ENCODE data around the gene ASIC2. TPM values are rescaled to one million over a fixed set of nuclear protein-coding genes. Genes with fewer than 3 reads are reported as not detected.

Gene ASIC2
- total RNA-seq, 1 donor from 2014 or later: not detected

DNA sequence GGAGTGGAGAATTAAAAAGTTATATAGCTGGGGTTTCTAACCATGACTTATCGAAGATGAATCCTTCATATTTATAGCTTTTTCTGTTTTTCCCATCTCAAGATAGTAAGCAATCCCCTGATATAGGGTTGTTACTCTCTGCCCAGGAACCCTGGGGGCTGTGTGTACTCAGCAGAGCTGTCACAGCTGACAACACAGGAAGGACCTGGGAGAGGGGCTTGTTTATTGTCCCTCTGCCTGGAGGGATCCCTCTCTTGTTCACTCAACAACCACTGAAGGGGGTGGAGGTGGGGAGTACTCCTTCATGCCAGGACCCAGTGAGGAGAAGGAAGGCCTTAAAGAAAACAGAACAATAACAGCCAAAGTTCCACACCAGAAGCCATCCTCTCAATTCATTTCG is 19.8 kb downstream of the ASIC2 start:
- Mint-ChIP-seq H3K36me3 (ENCODE audit: low read depth, unreplicated experiment) (no peaks in the 10 kb centered on the region), H3K4me3 (ENCODE audit: unreplicated experiment) (no peak overlapping the region), H3K27me3 (ENCODE audit: unreplicated experiment) (peaks cover 4% of the 10 kb centered on the region), H3K9me3 (ENCODE audit: unreplicated experiment) (no peaks in the 10 kb centered on the region), H3K4me1 (ENCODE audit: unreplicated experiment) (no peaks in the 10 kb centered on the region), H3K27ac (ENCODE audit: unreplicated experiment) (no peak overlapping the region)
- TF ChIP-seq, protein P1, sequence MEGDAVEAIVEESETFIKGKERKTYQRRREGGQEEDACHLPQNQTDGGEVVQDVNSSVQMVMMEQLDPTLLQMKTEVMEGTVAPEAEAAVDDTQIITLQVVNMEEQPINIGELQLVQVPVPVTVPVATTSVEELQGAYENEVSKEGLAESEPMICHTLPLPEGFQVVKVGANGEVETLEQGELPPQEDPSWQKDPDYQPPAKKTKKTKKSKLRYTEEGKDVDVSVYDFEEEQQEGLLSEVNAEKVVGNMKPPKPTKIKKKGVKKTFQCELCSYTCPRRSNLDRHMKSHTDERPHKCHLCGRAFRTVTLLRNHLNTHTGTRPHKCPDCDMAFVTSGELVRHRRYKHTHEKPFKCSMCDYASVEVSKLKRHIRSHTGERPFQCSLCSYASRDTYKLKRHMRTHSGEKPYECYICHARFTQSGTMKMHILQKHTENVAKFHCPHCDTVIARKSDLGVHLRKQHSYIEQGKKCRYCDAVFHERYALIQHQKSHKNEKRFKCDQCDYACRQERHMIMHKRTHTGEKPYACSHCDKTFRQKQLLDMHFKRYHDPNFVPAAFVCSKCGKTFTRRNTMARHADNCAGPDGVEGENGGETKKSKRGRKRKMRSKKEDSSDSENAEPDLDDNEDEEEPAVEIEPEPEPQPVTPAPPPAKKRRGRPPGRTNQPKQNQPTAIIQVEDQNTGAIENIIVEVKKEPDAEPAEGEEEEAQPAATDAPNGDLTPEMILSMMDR (IDR thresholded peaks at IDR 0.05; ENCODE audit: unreplicated experiment): no peak
- no peak for DNase-seq (ENCODE audit: low spot score)

DNA sequence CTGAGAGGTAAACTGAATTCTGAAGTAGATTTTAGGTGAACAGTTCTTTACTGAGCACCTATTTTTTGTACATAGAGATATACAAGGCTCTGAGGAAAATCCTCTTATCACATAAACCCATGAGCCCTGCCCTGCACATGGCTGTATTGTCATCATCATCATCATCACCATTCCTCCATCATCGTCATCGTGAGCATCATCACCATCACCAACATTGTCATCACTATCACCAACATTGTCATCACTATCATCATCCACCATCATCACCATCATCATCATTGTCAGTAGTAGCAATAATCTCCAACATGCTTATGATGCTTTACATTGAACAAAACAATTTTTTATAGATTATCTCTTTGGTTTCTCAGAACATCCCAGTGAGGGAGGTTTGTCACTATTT is 20.7 kb downstream of the ASIC2 start:
- Mint-ChIP-seq H3K27ac (ENCODE audit: unreplicated experiment) (no peak overlapping the region), H3K4me1 (ENCODE audit: unreplicated experiment) (no peaks in the 10 kb centered on the region), H3K4me3 (ENCODE audit: unreplicated experiment) (no peak overlapping the region), H3K9me3 (ENCODE audit: unreplicated experiment) (no peaks in the 10 kb centered on the region), H3K27me3 (ENCODE audit: unreplicated experiment) (peaks cover 3% of the 10 kb centered on the region), H3K36me3 (ENCODE audit: low read depth, unreplicated experiment) (no peaks in the 10 kb centered on the region)
- DNase-seq (ENCODE audit: low spot score): no peak
- TF ChIP-seq, protein P1 (IDR thresholded peaks at IDR 0.05; ENCODE audit: unreplicated experiment): no peak

DNA sequence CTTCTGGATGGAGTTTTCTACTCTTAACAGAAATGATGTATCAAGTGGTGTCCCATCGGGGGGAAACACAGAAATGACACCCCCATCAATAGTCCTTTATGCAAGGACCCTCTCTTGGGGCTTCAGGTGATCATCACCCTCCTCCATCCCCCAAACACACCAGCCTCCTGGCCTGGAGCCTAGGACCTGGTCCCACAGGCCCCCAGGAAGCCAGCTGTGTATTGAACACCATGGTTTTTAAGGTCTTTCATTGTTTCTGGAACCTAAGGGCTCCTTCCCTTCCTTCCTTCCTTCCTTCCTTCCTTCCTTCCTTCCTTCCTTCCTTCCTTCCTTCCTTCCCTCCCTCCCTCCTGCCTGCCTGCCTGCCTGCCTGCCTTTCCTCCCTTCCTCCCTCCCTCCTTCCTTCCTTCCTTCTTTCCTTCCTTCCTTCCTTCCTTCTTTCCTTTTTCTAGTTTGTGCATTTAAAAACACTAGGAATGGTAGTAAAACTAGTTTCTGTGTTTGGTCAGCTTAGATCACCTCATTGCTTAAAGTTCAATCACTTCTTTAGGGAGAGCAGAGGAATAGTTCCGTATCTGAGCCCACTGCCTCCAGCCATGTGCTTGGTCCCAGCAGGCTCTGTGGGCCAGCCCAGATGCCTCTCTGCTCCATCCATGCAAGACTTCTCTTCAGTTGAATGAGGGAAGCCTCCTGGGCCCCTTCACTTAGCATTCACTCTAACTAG is 23.6 kb downstream of the ASIC2 start:
- no peak overlapping the region for H3K27ac Mint-ChIP-seq (ENCODE audit: unreplicated experiment)
- no peaks in the 10 kb centered on the region for H3K36me3 Mint-ChIP-seq (ENCODE audit: low read depth, unreplicated experiment)
- no peak overlapping the region for H3K4me3 Mint-ChIP-seq (ENCODE audit: unreplicated experiment)
- no peaks in the 10 kb centered on the region for H3K4me1 Mint-ChIP-seq (ENCODE audit: unreplicated experiment)
- no peaks in the 10 kb centered on the region for H3K9me3 Mint-ChIP-seq (ENCODE audit: unreplicated experiment)
- TF ChIP-seq, protein P1 (IDR thresholded peaks at IDR 0.05; ENCODE audit: unreplicated experiment): no peak
- peaks cover 3% of the 10 kb centered on the region for H3K27me3 Mint-ChIP-seq (ENCODE audit: unreplicated experiment)
- DNase-seq (ENCODE audit: low spot score): no peak

DNA sequence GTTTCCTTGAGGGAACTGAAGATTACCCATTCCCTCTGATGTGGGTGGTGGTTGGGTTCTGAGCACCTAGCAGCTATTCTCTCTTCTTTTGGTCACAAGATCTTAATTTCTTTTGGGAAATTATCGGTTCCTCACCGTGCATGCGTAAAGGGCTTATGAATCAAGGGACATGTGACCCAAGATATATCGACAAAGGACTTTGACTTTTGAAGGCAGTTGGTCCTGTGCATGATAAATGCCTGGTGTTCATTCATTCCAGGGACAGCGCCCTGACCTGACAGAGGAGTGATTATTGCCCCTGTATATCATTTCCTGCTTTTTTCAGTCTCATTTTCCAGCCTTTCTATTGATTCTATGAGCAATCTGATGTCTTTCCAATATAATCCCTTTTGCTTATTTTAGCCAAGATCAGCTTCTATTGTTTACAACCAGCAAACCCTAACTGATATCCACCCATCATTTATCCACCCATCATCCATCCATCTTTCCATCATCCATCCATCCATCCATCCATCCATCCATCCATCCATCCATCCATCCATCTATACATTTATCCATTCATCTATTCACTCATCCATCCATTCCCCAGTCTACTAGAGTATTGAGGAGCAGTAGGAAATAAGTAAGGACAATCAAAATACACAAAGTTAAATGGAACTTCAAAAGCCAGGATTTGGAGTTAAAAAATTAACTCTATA is 25.1 kb downstream of the ASIC2 start:
- Mint-ChIP-seq H3K9me3 (ENCODE audit: unreplicated experiment) (no peaks in the 10 kb centered on the region), H3K4me1 (ENCODE audit: unreplicated experiment) (no peaks in the 10 kb centered on the region), H3K27ac (ENCODE audit: unreplicated experiment) (no peak overlapping the region), H3K27me3 (ENCODE audit: unreplicated experiment) (peaks cover 3% of the 10 kb centered on the region), H3K36me3 (ENCODE audit: low read depth, unreplicated experiment) (no peaks in the 10 kb centered on the region), H3K4me3 (ENCODE audit: unreplicated experiment) (no peak overlapping the region)
- TF ChIP-seq, protein P1 (IDR thresholded peaks at IDR 0.05; ENCODE audit: unreplicated experiment): no peak
- DNase-seq (ENCODE audit: low spot score): no peak

DNA sequence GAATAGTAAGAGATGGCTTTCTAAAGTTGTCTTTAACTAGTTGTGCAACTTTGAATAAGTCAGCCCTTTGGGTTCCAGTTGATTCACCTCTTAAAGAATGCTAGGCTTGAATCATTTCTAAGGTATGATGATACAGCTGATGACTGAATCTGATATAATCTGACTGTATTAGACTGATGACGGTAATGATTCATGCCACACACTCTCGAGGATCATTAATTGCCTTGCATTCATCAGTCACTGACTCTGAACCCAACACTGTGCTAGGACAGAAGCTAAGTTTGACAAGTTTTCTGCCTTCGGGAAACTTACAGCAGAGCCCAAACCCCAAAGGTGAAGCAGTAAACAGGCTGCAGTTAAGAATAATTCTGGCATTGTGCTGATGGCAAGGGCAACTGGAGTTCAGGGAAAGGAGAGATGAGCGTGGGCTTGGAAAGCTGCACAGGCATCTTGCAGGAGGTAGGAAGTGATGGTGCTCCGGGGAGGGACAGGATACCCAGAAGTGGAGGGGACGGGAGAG is 25.8 kb downstream of the ASIC2 start:
- no peak for DNase-seq (ENCODE audit: low spot score)
- TF ChIP-seq, protein P1 (IDR thresholded peaks at IDR 0.05; ENCODE audit: unreplicated experiment): no peak
- no peak overlapping the region for H3K4me3 Mint-ChIP-seq (ENCODE audit: unreplicated experiment)
- H3K27ac Mint-ChIP-seq (ENCODE audit: unreplicated experiment): no peak overlapping the region
- no peaks in the 10 kb centered on the region for H3K4me1 Mint-ChIP-seq (ENCODE audit: unreplicated experiment)
- peaks cover 3% of the 10 kb centered on the region for H3K27me3 Mint-ChIP-seq (ENCODE audit: unreplicated experiment)
- H3K9me3 Mint-ChIP-seq (ENCODE audit: unreplicated experiment): no peaks in the 10 kb centered on the region
- no peaks in the 10 kb centered on the region for H3K36me3 Mint-ChIP-seq (ENCODE audit: low read depth, unreplicated experiment)

Data from endothelial cell (in vitro differentiated cells).